PFSK-1 (cell line): ENCODE measurements around the gene DNAL1.

Experiments used
- POLR2AphosphoS5 ChIP-seq: IDR thresholded peaks from 2 replicates; pipeline ENCODE4 v1.6.1; 2012; ENCODE audit warnings: low read depth, mild to moderate bottlenecking, control low read depth, low read length, moderate library complexity
- SIN3A ChIP-seq: IDR thresholded peaks from 2 replicates; pipeline ENCODE4 v1.6.1; 2012; ENCODE audit warnings: mild to moderate bottlenecking, low read length, moderate library complexity, borderline replicate concordance; ENCODE audit not compliant: insufficient read depth

DNA sequence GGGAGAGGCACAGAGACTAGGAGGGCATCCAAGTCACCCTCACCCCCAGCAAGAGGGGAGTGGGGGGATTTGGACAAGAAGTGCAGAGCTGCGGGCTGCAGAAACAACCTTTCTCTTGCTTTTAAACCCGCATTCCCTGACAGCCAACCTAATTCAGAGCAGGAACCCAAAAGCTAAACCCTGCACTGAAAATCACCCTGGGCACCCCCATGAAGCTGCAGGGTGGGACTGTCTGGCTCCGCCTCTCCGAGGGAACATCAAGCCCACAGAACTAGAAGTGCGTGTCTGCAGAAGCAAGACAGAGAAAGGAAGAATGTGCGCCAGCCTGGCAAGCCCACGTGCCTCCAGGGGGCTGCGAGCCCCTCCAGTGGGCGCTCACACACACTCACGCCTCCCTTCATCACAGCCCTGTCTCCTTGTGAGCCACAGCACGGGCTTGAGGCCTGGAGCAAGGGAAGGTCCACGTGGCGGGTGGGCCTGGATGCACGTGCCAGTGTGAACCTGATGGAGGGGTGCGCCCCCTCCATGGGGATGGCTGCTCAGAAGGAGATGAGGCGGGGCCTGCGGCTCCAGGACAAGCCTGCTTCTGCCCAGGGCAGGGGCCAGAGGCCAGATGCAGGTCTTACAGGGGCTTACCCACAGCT is 97.2 kb downstream of the DNAL1 start:
- no peak for TF ChIP-seq SIN3A
- TF ChIP-seq POLR2AphosphoS5: no peak
